Pancreas (tissue), 10 donors: ENCODE data around the gene ZMIZ2. TPM values are rescaled to one million over a fixed set of nuclear protein-coding genes. Genes with fewer than 3 reads are reported as not detected.
A peak's percentile ranks its signal among the peaks of the same experiment; 100 is the strongest.

Source experiments
- ATAC-seq, 4 donors: fragments of 200-7000 bp; cut with Tn5 transposase; one replicate each; pipeline versions ENCODE4 v1.8.0 to v1.9.1; 2020; ENCODE audit warnings: mild to moderate bottlenecking in 4 of 4, moderate library complexity in 4 of 4
- DNase-seq, 6 donors: peaks; one replicate each; pipeline ENCODE4 v3.0.0-alpha.2; 2020
- FAIRE-seq: peaks from 2 replicates; lab custom pipeline; 2012; peaks lifted over from hg19 to GRCh38; lab: Jason Lieb, UNC
- H3K27ac ChIP-seq, 4 donors: fragments of 200-600 bp; sonication (generic); 1 replicate in 3 of 4; 2 replicates in 1 of 4; pipeline versions ENCODE4 v1.5.0 to v1.8.0; 2020
- H3K27me3 ChIP-seq, 4 donors: fragments of 200-600 bp; one replicate each; pipeline ENCODE4 v1.8.0; 2021
- H3K36me3 ChIP-seq, 3 donors: fragments of 200-600 bp; sonication (generic) in 1 of 3; one replicate each; pipeline versions ENCODE4 v1.5.0 to v1.8.0; 2020 to 2021
- H3K4me1 ChIP-seq, 3 donors: fragments of 200-600 bp; one replicate each; pipeline ENCODE4 v1.8.0; 2021
- H3K4me3 ChIP-seq, 4 donors: fragments of 200-600 bp; sonication (generic) in 2 of 4; one replicate each; pipeline versions ENCODE4 v1.5.0 to v1.8.0; 2020 to 2021
- H3K9me3 ChIP-seq, 4 donors: fragments of 200-600 bp; one replicate each; pipeline ENCODE4 v1.8.0; 2021
- WGBS, 2 donors: extraction: QIAGEN DNeasy Blood & Tissue Kit; methylation state at CpG; one replicate each; pipeline ENCODE4 v1.1.7; 2013; 5-methylcytosine and 5-hydroxymethylcytosine counted together
- intact Hi-C, 3 donors: fragments of 100-400 bp; cut with DNase I; formaldehyde crosslinking; loops; one replicate each; pipeline versions ENCODE4 v1.11.1 to v1.14.2; 2022
- polyA plus RNA-seq, 2 donors: library from polyadenylated mRNA; stranded (reverse); fragments of 200-250 nt; gene quantifications; one replicate each; pipeline ENCODE4 v1.2.3, GENCODE V29; 2013
- total RNA-seq, 6 donors: library from RNA; stranded (reverse); fragmentation: NEBNext Ultra II Directional in 4 of 6; extraction: Animal tissue kit (Norgen Biotek cat#: 25700) in 4 of 6; gene quantifications; one replicate each; pipeline versions ENCODE4 v1.2.1 to v1.2.4, GENCODE V29; 2021 to 2023
- TF ChIP-seq, protein P1 (sequence below), 4 donors: fragments of 200-600 bp; sonication (generic) in 3 of 4; IDR thresholded peaks; one replicate each; pipeline versions ENCODE4 v1.5.0 to v1.8.0; 2021; ENCODE audit warnings: antibody characterized with exemption in 4 of 4
- donor health status: healthy with polysubstance abuse.
- donor health status: DM: no; HTN: no; CAD: no; lungs with moderate emphysema.
- donor health status: DM: no; HTN: no; CAD: no.
- donor health status: control.
- donor health status: control.
- donor health status: Bipolar disorder and iron deficiency.
- donor health status: DM: yes; HTN: yes; CAD: no.
- donor health status: DM: no; HTN: no; CAD: no.
- donor health status: DM: no; HTN: no; CAD: no.
- donor health status: DM: yes; HTN: yes; CAD: no.

Gene ZMIZ2
- total and polyA plus RNA-seq, 8 donors: 38.4 to 199 (median 58.1) TPM

DNA sequence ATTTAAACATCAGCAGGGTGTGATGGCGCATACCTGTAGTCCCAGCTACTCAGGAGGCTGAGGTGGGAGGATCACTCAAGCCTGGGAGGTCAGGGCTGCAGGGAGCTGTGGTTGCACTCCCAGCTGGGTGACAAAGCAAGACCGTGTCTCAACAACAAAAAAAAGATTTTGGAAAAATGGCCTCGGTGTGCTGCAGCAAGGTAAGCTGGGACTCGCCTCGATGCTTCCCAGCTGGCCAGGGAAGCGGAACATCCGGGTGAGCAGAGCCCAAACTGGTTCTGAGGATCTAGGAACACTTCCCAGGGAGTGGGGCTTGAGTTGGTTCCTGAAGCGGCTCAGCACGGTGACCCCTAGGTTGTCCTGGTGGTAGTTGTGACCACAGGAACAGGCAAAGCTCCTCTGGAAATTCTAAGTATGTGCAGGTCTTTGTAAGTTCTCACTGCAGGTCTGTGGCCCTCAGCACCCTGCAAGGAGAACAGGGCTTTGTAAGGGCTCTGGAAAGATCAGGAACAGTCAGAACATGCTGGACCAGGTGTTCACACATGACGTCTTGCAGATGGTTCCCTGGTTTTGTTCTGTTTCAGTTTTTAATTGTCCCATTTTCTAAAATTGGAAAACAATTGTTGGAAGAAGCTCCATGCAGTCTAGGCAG lies 38.6 kb upstream of the ZMIZ2 start:
- intact Hi-C loops: no loop called here
- no peak for ATAC-seq
- no peak for FAIRE-seq
- Histone ChIP-seq H3K9me3 (no peaks in the 10 kb centered on the region), H3K27me3 (no peaks in the 10 kb centered on the region), H3K27ac (no peak overlapping the region), H3K36me3 (peaks cover 0 to 21% (median 5%) of the 10 kb centered on the region in 3 donors), H3K4me3 (no peak overlapping the region), H3K4me1 (no peaks in the 10 kb centered on the region)
- DNase-seq: no peak
- TF ChIP-seq, protein P1, sequence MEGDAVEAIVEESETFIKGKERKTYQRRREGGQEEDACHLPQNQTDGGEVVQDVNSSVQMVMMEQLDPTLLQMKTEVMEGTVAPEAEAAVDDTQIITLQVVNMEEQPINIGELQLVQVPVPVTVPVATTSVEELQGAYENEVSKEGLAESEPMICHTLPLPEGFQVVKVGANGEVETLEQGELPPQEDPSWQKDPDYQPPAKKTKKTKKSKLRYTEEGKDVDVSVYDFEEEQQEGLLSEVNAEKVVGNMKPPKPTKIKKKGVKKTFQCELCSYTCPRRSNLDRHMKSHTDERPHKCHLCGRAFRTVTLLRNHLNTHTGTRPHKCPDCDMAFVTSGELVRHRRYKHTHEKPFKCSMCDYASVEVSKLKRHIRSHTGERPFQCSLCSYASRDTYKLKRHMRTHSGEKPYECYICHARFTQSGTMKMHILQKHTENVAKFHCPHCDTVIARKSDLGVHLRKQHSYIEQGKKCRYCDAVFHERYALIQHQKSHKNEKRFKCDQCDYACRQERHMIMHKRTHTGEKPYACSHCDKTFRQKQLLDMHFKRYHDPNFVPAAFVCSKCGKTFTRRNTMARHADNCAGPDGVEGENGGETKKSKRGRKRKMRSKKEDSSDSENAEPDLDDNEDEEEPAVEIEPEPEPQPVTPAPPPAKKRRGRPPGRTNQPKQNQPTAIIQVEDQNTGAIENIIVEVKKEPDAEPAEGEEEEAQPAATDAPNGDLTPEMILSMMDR (IDR thresholded peaks at IDR 0.05): no peak
- 87 to 88% methylated on average over 10 of the region's 10 CpGs for WGBS, 2 donors

DNA sequence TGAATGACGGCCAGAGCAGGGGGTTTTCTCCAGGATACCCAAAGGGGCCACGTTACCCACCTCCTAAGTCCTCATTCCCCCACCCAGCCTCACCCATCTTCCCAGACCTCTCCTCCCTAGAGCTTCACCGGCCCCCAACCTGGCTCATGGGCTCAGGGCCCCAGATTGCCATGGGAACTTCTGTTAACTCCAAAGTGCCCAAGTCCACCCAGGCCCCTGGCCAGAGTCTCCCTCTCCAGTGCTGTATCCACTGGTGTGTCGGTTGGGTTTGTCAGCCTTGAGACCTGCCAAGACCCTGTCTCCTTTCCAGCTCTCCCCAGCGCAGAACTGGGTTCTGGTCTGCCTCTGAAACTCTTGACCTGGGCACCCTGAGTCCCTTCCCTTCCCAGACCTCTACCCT lies 37.1 kb upstream of the ZMIZ2 start:
- FAIRE-seq (no peak), ATAC-seq (peak in 1 of 4 donors; percentile 6), DNase-seq (no peak)
- no peaks in the 10 kb centered on the region for H3K9me3 ChIP-seq
- TF ChIP-seq, protein P1 (IDR thresholded peaks at IDR 0.05): no peak
- intact Hi-C loops: no loop called here
- H3K27ac ChIP-seq: peak overlapping the region in 1 of 4 donors; percentile 52
- peaks cover 0 to 21% (median 5%) of the 10 kb centered on the region in 3 donors for H3K36me3 ChIP-seq
- no peak overlapping the region for H3K4me3 ChIP-seq
- WGBS, 2 donors: 57 to 58% methylated on average over 5 of the region's 5 CpGs
- no peaks in the 10 kb centered on the region for H3K4me1 ChIP-seq
- H3K27me3 ChIP-seq: no peaks in the 10 kb centered on the region

DNA sequence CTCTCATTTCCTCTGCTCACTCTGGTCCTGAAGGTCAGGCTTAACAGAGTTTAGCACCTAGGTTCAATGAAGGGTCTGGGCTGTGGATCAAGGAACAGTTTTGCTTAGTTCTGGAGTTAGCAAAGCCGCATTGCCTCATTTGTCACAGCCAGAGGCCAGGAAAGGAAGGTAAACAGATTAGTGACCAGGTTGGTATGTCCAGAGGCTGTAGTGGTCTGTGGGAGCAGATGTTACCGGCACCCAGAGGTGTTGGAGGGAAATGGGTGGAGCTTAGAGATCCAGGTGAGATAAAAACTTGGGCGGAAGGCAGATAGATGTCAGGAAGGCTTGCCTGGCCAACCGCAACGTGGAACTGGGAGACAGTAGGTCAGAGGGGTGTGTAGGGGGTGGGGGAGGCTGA lies 36.6 kb upstream of the ZMIZ2 start:
- Histone ChIP-seq H3K27ac (peak overlapping the region in 1 of 4 donors; percentile 52), H3K4me3 (no peak overlapping the region), H3K4me1 (no peaks in the 10 kb centered on the region), H3K36me3 (peaks cover 0 to 21% (median 5%) of the 10 kb centered on the region in 3 donors), H3K27me3 (no peaks in the 10 kb centered on the region), H3K9me3 (no peaks in the 10 kb centered on the region)
- TF ChIP-seq, protein P1 (IDR thresholded peaks at IDR 0.05): no peak
- peak in 3 of 4 donors; percentile 74 to 82 (median 82) for ATAC-seq
- WGBS, 2 donors: 23 to 25% methylated on average over 5 of the region's 5 CpGs
- DNase-seq: peak in 1 of 6 donors; percentile 20
- intact Hi-C loops: no loop called here
- FAIRE-seq: no peak

DNA sequence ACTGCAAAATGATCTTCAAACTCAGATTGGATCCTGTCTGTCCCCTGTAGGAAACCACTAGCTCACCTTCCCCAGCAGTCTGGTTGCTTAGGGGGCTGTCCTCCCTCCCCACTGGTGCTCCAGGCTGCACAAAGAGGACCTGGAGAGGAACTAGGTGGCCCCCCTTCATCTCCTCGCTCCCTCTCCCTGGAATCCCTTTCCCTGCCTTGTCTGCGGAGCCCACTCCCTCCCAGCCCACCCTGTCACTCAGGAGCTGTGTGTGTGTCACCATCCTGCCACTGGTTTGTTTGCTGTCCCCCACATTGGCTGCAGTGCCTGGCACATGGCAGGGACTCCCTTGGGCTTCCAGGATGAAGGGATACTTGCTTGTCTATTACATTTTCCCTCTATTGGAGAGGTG lies 35.5 kb upstream of the ZMIZ2 start:
- no peaks in the 10 kb centered on the region for H3K27me3 ChIP-seq
- intact Hi-C loops: no loop called here
- DNase-seq (no peak), FAIRE-seq (no peak), ATAC-seq (no peak)
- peaks cover 0 to 15% (median 0%) of the 10 kb centered on the region in 3 donors for H3K36me3 ChIP-seq
- WGBS, 2 donors: 86 to 91% methylated on average over 2 of the region's 2 CpGs
- H3K4me1 ChIP-seq: no peaks in the 10 kb centered on the region
- no peak overlapping the region for H3K4me3 ChIP-seq
- H3K27ac ChIP-seq: no peak overlapping the region
- TF ChIP-seq, protein P1 (IDR thresholded peaks at IDR 0.05): no peak
- H3K9me3 ChIP-seq: no peaks in the 10 kb centered on the region

DNA sequence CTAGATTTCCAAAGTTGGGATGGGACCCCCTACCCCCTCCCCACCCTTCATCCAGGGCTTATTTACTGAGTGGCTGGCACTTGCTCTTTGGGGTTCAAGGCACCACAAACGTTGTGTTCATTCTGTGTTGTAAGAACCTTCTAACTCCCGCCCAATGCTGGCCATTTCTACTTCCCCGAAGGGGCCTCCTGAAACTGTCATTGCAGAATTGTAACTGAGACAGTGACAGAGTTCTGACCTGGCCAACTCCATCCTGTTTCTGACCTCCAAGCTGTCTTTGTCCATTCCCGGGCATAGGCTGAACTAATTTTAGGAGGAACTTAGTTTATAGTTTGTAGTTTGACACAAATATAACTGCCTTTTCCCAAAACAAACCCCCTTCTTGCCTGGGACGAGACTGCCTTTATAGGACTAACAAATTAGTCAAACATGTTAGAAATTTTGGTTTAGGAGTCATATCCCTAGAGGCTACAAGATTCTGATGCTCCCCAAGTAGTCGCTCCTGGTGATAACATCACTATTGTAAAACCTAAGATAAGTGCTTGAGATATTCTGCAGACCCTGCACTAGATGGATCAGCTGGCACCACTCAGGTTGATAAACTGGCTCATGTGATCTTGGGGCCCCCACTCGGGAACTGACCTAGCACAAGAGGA lies 34.8 kb upstream of the ZMIZ2 start:
- intact Hi-C loops: no loop called here
- Histone ChIP-seq H3K27me3 (no peaks in the 10 kb centered on the region), H3K4me3 (no peak overlapping the region), H3K4me1 (no peaks in the 10 kb centered on the region), H3K27ac (no peak overlapping the region), H3K36me3 (peaks cover 0 to 9% (median 0%) of the 10 kb centered on the region in 3 donors), H3K9me3 (no peaks in the 10 kb centered on the region)
- TF ChIP-seq, protein P1 (IDR thresholded peaks at IDR 0.05): no peak
- 56 to 63% methylated on average over 7 of the region's 7 CpGs for WGBS, 2 donors
- DNase-seq (no peak), FAIRE-seq (no peak), ATAC-seq (no peak)
